ENCODE results near the gene ALPK3.

DNA sequence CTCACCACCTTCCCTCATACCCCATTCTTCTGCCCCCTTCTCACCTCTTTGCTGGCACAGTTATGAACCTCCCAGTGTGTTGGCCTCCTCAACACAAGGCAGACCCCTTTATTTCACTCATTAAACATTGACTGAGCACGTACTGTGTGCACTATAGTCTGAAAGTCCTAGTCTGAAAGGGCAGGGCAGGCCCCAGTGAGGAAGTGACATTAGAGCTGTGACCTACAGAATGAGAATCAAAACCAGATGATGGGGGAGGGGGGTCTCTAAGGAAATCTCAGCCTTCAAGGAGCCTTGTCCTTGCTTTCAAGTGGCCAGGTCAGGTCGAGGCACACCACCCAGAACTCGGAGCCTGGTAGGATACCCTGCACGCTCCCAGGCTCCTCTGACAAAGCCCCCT, 70.8 kb downstream of the ALPK3 start:
- TF ChIP-seq, protein P1, sequence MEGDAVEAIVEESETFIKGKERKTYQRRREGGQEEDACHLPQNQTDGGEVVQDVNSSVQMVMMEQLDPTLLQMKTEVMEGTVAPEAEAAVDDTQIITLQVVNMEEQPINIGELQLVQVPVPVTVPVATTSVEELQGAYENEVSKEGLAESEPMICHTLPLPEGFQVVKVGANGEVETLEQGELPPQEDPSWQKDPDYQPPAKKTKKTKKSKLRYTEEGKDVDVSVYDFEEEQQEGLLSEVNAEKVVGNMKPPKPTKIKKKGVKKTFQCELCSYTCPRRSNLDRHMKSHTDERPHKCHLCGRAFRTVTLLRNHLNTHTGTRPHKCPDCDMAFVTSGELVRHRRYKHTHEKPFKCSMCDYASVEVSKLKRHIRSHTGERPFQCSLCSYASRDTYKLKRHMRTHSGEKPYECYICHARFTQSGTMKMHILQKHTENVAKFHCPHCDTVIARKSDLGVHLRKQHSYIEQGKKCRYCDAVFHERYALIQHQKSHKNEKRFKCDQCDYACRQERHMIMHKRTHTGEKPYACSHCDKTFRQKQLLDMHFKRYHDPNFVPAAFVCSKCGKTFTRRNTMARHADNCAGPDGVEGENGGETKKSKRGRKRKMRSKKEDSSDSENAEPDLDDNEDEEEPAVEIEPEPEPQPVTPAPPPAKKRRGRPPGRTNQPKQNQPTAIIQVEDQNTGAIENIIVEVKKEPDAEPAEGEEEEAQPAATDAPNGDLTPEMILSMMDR (IDR thresholded peaks at IDR 0.05) = no peak
- TF ChIP-seq EP300 (IDR thresholded peaks at IDR 0.05) = no peak

All from stomach (tissue), 4 donors.